ENCODE measurements around the gene CREB3L1.
A peak's percentile ranks its signal among the peaks of the same experiment; 100 is the strongest.

The CREB3L1 gene

GRCh38 chr11:46350695-46351094 is 73.2 kb downstream of the CREB3L1 start:
- POLR2A ChIA-PET (ENCODE audit: low non-redundant PET), result no interaction called here
- DNase-seq (ENCODE audit: low spot score), result no peak
- CTCF ChIA-PET, result interaction anchor here (0.5 to 1.3 kb wide), 2 partner anchors 111 to 196 kb away, joined by 3 to 4 read pairs; no protein-coding TSS in a partner anchor
- TF ChIP-seq, protein P1, sequence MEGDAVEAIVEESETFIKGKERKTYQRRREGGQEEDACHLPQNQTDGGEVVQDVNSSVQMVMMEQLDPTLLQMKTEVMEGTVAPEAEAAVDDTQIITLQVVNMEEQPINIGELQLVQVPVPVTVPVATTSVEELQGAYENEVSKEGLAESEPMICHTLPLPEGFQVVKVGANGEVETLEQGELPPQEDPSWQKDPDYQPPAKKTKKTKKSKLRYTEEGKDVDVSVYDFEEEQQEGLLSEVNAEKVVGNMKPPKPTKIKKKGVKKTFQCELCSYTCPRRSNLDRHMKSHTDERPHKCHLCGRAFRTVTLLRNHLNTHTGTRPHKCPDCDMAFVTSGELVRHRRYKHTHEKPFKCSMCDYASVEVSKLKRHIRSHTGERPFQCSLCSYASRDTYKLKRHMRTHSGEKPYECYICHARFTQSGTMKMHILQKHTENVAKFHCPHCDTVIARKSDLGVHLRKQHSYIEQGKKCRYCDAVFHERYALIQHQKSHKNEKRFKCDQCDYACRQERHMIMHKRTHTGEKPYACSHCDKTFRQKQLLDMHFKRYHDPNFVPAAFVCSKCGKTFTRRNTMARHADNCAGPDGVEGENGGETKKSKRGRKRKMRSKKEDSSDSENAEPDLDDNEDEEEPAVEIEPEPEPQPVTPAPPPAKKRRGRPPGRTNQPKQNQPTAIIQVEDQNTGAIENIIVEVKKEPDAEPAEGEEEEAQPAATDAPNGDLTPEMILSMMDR (conservative IDR thresholded peaks at IDR 0.05; ENCODE audit: low read depth), result no peak
- peak overlapping the region; percentile 63; the same call in 1 of the 2 replicates for H3K27ac ChIP-seq

GRCh38 chr11:46351148-46351547 is 73.7 kb downstream of the CREB3L1 start:
- peak overlapping the region; percentile 63 for H3K27ac ChIP-seq
- DNase-seq (ENCODE audit: low spot score), result no peak
- TF ChIP-seq, protein P1 (conservative IDR thresholded peaks at IDR 0.05; ENCODE audit: low read depth), result no peak
- ChIA-PET CTCF (interaction anchor here (0.7 to 2.0 kb wide), 4 partner anchors 11 to 112 kb away, joined by 3 to 20 read pairs (median 5); no protein-coding TSS in a partner anchor), POLR2A (ENCODE audit: low non-redundant PET) (no interaction called here)

DNA sequence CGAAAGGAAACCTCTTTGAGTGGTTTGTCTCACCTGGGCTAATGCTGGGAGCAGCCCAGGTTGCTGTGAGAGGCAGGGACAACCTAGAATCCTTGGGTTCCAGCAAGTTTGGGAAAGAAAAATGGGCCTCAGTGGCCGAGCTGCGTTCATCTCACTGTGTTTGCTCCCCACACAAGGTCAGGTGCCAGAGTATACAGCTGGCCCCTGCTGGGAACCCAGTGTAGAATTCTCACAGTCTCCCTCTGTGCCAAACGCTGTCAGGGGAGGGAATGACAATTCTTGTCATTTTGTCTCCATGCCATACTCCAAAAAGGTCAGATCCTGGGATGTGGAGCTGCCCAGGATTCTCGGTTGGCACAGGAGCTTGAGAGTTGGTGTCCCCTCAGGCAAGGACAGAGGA is 74.1 kb downstream of the CREB3L1 start:
- ChIA-PET POLR2A (ENCODE audit: low non-redundant PET) (interaction anchor here (1.2 kb wide), 1 partner anchor 108 kb away, joined by 4 read pairs; no protein-coding TSS in a partner anchor), CTCF (interaction anchor here (0.6 to 2.1 kb wide), 8 partner anchors 10 to 112 kb away, joined by 3 to 20 read pairs (median 4); no protein-coding TSS in a partner anchor)
- DNase-seq (ENCODE audit: low spot score), result no peak
- H3K27ac ChIP-seq, result peak overlapping the region; percentile 63
- TF ChIP-seq, protein P1 (conservative IDR thresholded peaks at IDR 0.05; ENCODE audit: low read depth), result no peak

GRCh38 chr11:46352063-46352841 is 74.8 kb downstream of the CREB3L1 start:
- H3K27ac ChIP-seq, result peak overlapping the region; percentile 63
- TF ChIP-seq, protein P1 (conservative IDR thresholded peaks at IDR 0.05; ENCODE audit: low read depth), result peak; percentile 69
- DNase-seq (ENCODE audit: low spot score), result no peak
- POLR2A ChIA-PET (ENCODE audit: low non-redundant PET), result interaction anchor here (1.2 kb wide), 1 partner anchor 109 kb away, joined by 4 read pairs; no protein-coding TSS in a partner anchor
- CTCF ChIA-PET, result interaction anchor here (0.5 to 2.1 kb wide), 13 partner anchors 10 to 506 kb away, joined by 3 to 20 read pairs (median 4); partner anchors contain the start of gene CHRM4

DNA sequence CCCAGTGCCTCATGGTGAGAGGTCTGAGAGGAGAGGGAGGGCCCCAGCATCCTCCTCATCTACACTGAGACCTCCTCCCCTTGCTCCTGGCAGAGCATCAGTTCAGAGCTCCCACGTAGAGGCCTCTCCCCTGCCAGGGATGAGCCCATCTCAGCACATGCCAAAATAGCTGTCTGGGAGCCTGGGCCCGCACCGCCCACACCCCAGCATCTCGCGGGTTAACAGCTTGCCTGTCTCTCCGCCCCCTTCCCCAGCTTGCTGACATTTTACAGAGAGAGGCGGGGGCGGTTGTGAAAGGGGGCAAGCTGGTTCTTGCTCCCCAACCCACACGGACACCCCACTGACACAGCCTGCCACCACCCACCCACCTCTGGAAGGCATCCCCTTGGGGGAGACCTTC is 76.2 kb downstream of the CREB3L1 start:
- H3K27ac ChIP-seq, result peak overlapping the region; percentile 63
- CTCF ChIA-PET, result interaction anchor here (0.7 to 2.1 kb wide), 4 partner anchors 11 to 108 kb away, joined by 4 to 11 read pairs (median 4); no protein-coding TSS in a partner anchor
- DNase-seq (ENCODE audit: low spot score), result no peak
- POLR2A ChIA-PET (ENCODE audit: low non-redundant PET), result interaction anchor here (0.5 kb wide), 1 partner anchor 15 kb away, joined by 3 read pairs; no protein-coding TSS in a partner anchor
- TF ChIP-seq, protein P1 (conservative IDR thresholded peaks at IDR 0.05; ENCODE audit: low read depth), result no peak

GRCh38 chr11:46356924-46357482 is 79.5 kb downstream of the CREB3L1 start:
- ChIA-PET CTCF (interaction anchor here (0.6 to 1.5 kb wide), 4 partner anchors 10 to 117 kb away, joined by 3 to 6 read pairs (median 4); partner anchors contain the start of gene DGKZ), POLR2A (ENCODE audit: low non-redundant PET) (no interaction called here)
- H3K27ac ChIP-seq, result peak overlapping the region; percentile 75
- peak; percentile 77 for DNase-seq (ENCODE audit: low spot score)
- TF ChIP-seq, protein P1 (conservative IDR thresholded peaks at IDR 0.05; ENCODE audit: low read depth), result no peak
